Heart left ventricle (tissue), 13 donors: Measurements from ENCODE around the gene CBFA2T2.

ENCODE experiments used
- POLR2A ChIP-seq, 2 donors: fragments of 450-650 bp; IDR thresholded peaks; one replicate each; pipeline ENCODE4 v1.6.1; 2017; ENCODE audit warnings: antibody characterized with exemption in 2 of 2, mild to moderate bottlenecking in 2 of 2, moderate library complexity in 2 of 2
- TF ChIP-seq, protein P1 (sequence below), 12 donors: fragments of 200-600 bp; sonication (generic) in 4 of 12; IDR thresholded peaks; one replicate each; pipeline versions ENCODE4 v1.5.0 to v1.8.0; 2018 to 2022; ENCODE audit warnings: antibody characterized with exemption in 12 of 12, mild to moderate bottlenecking in 5 of 12
- donor health status: ischemic (EF 13 %, LVEDD 7.1; RV severe dilation, severe dysfunction).
- donor health status: DM: no; HTN: yes; CAD: no.
- donor health status: DM: no; HTN: no; CAD: no.
- donor health status: ischemic (EF 25% LVEDD 6.9; RV normal size, moderate dysfunction).
- donor health status: ischemic (EF 25% LVEDD 5.7; RV mildly dilated, moderate dysfunction).
- donor health status: ischemic (EF 35%, LVEDD 5.7; RV mildly dilated, moderate dysfunction).
- donor health status: nonischemic (EF 11% LVEDD 7.7; RV severe dilation, severe dysfunction).
- donor health status: DM: yes; HTN: yes; CAD: no.
- donor health status: PGD.
- donor health status: ischemic (EF 29% LVEDD 5.4; RV normal size, mild dysfunction).
- donor health status: nonischemic (EF 23%, LVEDD 6.1; RV moderate dilation, normal function).

DNA sequence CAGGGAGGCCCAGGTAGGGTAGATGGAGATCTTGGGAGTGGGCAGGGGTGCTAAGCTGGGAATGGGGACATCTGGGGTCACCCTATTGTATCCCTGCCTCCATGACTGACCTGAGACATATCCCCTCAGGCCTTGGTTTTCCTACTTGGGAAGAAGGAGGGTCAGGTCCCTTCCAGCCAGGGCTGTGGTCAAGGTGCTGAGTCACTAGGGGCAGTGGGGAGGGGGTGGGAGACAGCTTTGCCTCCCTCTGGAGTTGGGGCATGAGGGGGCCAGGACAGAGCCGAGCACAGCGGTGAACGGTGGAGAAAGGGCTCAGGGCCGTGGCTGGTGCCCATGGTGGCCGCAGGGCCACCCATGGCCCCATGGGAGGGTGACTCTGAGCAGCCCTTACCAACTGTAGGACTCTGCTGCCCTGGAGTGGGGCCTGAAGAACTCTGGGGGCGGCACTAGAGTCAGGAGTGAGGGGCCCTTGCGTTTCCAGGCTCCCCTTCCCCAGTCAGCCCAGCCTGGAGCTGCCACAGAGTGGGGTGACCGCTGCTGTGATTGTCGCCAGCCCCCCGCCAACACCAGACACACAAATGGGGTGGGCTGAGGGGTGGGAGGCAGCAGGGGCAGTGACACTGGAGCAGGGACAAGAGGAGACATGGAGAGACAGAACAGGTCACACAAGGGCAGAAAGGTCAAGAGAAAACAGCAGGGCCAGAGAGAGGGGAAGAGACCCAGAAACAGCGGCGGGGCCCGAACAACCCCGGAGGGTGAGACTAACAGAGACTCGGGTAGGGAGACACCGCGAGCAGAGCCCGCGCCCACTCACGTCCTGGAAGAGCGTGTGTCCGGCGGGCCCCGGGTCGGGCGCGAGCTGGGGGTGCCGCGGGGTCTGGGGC, 183.8 kb downstream of the CBFA2T2 start:
- TF ChIP-seq, protein P1, sequence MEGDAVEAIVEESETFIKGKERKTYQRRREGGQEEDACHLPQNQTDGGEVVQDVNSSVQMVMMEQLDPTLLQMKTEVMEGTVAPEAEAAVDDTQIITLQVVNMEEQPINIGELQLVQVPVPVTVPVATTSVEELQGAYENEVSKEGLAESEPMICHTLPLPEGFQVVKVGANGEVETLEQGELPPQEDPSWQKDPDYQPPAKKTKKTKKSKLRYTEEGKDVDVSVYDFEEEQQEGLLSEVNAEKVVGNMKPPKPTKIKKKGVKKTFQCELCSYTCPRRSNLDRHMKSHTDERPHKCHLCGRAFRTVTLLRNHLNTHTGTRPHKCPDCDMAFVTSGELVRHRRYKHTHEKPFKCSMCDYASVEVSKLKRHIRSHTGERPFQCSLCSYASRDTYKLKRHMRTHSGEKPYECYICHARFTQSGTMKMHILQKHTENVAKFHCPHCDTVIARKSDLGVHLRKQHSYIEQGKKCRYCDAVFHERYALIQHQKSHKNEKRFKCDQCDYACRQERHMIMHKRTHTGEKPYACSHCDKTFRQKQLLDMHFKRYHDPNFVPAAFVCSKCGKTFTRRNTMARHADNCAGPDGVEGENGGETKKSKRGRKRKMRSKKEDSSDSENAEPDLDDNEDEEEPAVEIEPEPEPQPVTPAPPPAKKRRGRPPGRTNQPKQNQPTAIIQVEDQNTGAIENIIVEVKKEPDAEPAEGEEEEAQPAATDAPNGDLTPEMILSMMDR (IDR thresholded peaks at IDR 0.05), result no peak
- TF ChIP-seq POLR2A (IDR thresholded peaks at IDR 0.05), result no peak
